ENCODE measurements around the gene COL21A1. TPM values are rescaled to one million over a fixed set of nuclear protein-coding genes. Genes with fewer than 3 reads are reported as not detected.
"Not testable (repeated sequence)": the region's sequence is repeated elsewhere in the genome, so short reads cannot be mapped to it uniquely, and the experiment has no call there.

The COL21A1 gene
- total and polyA plus RNA-seq, 5 experiments from 2014 or later = not detected

DNA sequence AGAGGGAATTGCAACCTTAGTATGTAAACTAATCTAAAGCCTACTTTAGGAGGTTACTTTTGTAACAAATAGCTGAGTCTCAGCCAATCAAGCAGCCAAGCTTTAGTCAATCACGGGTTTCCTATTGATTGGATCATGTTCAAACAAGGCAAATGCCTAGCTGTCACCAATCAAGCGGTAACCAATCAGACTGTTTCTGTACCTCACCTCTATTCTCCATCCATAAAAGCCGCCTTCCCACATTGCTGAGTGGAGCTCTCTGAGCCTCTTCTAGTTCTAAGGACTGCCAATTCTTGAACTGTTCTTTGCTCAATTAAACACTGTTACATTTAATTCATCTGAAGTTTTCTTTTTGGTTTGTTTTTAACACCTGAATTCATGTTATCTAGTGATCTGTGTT lies 223.6 kb downstream of the COL21A1 start:
- POLR2A ChIA-PET = no interaction called here
- Mint-ChIP-seq H3K36me3 (peaks cover 0 to 1% (median 0%) of the 10 kb centered on the region in 3 donors), H3K27me3 (no peaks in the 10 kb centered on the region), H3K4me1 (no peaks in the 10 kb centered on the region), H3K9me3 (peaks cover 0 to 8% (median 3%) of the 10 kb centered on the region in 9 donors), H3K4me3 (no peak overlapping the region), H3K27ac (no peak overlapping the region)
- DNase-seq = no peak
- ATAC-seq = no peak

- Mint-ChIP-seq H3K27me3 (no peaks in the 10 kb centered on the region), H3K9me3 (peaks cover 0 to 12% (median 4%) of the 10 kb centered on the region in 9 donors), H3K27ac (no peak overlapping the region), H3K4me3 (no peak overlapping the region), H3K4me1 (no peaks in the 10 kb centered on the region), H3K36me3 (peaks cover 0 to 1% (median 0%) of the 10 kb centered on the region in 3 donors)
- no peak for ATAC-seq
- DNase-seq = no peak
- POLR2A ChIA-PET = no interaction called here
Measured at GRCh38 chr6:56022678-56023077, 224.7 kb downstream of the COL21A1 start.

DNA sequence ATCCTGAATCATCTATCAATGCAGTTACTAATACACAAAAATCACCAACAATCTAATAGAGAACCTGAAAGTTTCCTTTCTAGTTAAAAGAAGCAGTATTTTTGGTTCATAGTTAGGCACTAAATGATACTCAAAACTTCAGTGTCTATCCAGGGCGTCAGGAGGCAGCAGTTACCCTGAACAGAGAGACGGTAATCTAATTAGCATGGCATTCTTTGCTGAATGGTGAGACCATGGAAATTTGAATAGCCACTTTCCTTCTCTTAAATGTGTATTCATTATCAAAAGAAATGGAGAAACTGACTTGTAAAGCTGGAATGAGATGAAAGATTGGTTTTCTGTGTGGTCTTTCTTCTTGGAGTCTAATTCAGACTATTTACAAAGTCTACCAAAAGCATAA lies 225.4 kb downstream of the COL21A1 start:
- ATAC-seq = no peak
- H3K4me3 Mint-ChIP-seq = no peak overlapping the region
- H3K9me3 Mint-ChIP-seq = peaks cover 0 to 12% (median 4%) of the 10 kb centered on the region in 9 donors
- H3K36me3 Mint-ChIP-seq = peaks cover 0 to 1% (median 0%) of the 10 kb centered on the region in 3 donors
- H3K27me3 Mint-ChIP-seq = no peaks in the 10 kb centered on the region
- DNase-seq = no peak
- H3K27ac Mint-ChIP-seq = no peak overlapping the region
- no peaks in the 10 kb centered on the region for H3K4me1 Mint-ChIP-seq
- POLR2A ChIA-PET = no interaction called here

GRCh38 chr6:56019973-56020372 lies 227.4 kb downstream of the COL21A1 start:
- Mint-ChIP-seq H3K9me3 (peaks cover 0 to 13% (median 5%) of the 10 kb centered on the region in 9 donors), H3K27me3 (no peaks in the 10 kb centered on the region), H3K27ac (no peak overlapping the region), H3K36me3 (peaks cover 0 to 1% (median 0%) of the 10 kb centered on the region in 3 donors), H3K4me1 (no peaks in the 10 kb centered on the region), H3K4me3 (no peak overlapping the region)
- DNase-seq (no peak), ATAC-seq (no peak)
- POLR2A ChIA-PET = no interaction called here

DNA sequence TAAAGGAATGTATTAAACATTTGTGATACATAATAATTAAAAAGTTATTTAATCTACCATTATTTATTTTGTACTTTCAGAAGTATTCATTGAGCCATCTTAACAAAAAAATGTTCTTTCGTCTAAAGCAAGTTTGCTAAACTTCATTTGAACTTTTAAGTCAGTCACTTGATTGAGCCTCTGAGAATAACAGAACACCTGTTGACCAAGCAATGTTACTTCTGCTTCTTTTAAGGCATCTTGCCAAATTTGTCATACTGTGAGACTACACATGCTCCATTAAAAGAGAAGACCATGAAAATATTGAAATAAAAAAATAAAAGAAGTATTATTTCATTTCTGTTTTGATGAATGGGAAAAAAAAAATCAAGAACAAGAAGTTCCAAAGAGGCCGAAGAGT lies 230.2 kb downstream of the COL21A1 start:
- Mint-ChIP-seq H3K9me3 (peaks cover 0 to 20% (median 9%) of the 10 kb centered on the region in 9 donors), H3K27ac (no peak overlapping the region), H3K4me1 (no peaks in the 10 kb centered on the region), H3K36me3 (peaks cover 0 to 1% (median 0%) of the 10 kb centered on the region in 3 donors), H3K27me3 (no peaks in the 10 kb centered on the region), H3K4me3 (no peak overlapping the region)
- ATAC-seq = no peak
- DNase-seq = no peak
- POLR2A ChIA-PET = no interaction called here

GRCh38 chr6:56014039-56014438 lies 233.3 kb downstream of the COL21A1 start:
- ATAC-seq, H3K4me1 Mint-ChIP-seq, H3K27ac Mint-ChIP-seq, H3K36me3 Mint-ChIP-seq, DNase-seq, POLR2A ChIA-PET, H3K4me3 Mint-ChIP-seq, H3K27me3 Mint-ChIP-seq: not testable (repeated sequence)
- H3K9me3 Mint-ChIP-seq = peaks cover 2 to 20% (median 6%) of the 10 kb centered on the region in 9 donors

DNA sequence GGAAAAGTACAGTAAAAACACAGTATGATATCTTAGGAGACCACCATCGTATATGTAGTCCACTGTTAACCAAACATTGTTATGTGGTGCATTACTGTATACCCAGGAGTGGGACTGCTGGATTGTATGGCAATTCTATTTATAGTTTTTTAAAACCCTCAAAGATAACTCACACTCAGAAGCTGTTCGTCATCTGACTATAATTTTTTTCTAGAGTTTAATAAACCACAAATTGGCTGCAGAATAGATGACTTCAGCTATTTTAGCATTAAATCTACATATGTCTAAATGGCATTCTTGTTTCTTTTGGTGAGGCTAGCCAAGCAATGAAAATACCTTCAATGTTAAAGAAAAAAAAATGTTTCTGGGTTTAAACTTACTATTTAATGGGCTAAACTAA lies 237.7 kb downstream of the COL21A1 start:
- Mint-ChIP-seq H3K27me3 (no peaks in the 10 kb centered on the region), H3K4me3 (no peak overlapping the region), H3K36me3 (no peaks in the 10 kb centered on the region), H3K4me1 (no peaks in the 10 kb centered on the region), H3K9me3 (peaks cover 0 to 9% (median 4%) of the 10 kb centered on the region in 9 donors), H3K27ac (no peak overlapping the region)
- DNase-seq (no peak), ATAC-seq (no peak)
- POLR2A ChIA-PET = no interaction called here
